NCI-H774 (cell line): Measurements from ENCODE around the gene CHST11.

Experiments
- DNase-seq: peaks from one replicate; lab custom pipeline; 2025; lab: John Stamatoyannopoulos, UW

CHST11 gene

DNA sequence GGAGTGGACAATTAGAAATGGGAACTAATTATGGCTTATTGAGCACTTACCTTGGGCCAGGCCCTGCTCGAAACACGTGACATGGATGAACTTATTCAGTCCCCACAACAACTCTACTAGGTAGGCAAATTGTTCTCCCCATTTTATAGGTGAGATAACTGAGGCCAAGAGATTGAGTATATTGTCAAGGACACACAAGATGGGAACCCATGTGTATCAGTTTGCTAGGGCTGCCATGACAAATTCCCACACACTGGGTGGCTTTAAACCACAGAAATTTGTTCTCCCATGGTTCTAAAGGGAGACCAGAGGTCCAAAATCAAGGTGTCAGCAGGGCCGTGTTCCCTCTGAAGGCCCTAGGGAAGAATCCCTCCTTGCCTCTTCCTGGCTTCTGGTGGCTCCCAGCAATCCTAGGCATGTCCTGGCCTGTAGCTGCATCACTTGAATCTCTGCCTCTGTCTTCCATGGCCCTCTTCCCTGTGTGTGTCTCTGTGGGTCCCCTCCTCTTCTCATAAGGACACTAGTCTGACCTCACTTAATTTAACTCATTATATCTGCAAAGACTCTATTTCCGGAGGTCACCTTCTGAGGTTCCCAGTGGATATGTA, 128.8 kb downstream of the CHST11 start:
- DNase-seq = no peak

DNA sequence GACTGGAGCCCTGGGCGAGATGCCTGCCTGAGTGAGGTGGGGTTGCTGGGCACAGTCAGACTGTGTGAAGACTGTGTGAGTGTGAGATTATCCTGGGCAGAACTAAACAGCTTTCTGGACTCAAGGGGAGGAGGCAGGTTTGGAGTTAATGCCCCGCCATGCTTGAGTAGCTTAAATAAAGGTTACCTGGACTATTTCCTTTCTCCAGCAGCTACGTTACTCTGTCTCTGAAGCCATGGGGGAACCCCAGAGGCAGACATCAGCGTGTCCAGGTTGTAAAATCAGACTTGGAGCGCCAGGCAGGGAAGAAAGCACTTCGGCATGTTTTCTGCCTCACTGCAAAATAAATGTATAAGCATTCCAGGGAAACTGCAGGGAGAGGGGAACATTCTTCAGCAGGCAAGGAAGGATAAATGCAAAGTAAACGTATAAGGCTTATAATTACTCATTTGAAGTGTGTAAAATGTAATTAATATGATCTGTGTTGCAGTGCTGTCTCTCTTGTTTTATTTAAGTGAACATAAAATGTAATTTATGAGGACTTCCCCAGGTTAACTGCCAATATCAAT, 129.7 kb downstream of the CHST11 start:
- no peak for DNase-seq

DNA sequence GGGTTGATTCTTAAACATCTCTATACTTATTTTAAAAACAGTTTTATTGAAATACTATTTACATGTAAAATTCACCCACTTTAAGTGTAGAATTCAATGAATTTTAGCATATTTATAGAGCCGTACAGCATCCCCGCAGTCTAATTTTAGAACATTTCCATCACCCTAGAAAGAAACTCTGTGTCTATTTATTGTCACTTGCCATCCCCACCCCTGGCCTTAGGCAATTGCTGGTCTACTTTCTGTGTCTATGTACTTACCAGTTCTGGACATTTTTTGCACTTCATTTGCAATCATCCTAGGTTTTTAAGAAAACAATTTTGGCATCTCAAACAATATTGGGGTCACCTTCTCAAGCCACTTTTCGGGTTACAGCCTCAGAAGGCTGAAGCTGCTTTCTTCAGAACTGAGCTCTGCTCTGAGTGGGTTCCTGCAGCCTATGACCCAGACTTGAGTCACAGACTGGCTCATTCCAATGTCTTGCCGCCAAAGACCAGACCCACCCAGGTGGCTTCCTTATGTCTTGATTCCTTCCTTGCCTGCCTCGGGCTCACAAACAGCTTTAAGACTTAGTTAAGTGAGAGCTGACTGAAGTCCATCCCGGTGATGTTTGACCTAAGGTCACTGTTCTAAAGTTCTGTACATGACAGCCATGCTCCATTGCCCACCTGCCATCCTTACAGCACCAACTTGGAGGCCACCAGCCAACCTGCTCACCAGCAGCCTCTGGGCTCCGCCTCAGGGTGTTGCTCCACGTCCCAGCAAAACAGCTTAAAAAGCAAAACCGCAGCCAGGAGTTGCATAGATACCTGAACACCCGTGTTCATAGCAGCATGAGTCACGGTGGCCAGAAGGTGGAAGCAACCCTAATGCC, 131.5 kb downstream of the CHST11 start:
- DNase-seq = no peak

DNA sequence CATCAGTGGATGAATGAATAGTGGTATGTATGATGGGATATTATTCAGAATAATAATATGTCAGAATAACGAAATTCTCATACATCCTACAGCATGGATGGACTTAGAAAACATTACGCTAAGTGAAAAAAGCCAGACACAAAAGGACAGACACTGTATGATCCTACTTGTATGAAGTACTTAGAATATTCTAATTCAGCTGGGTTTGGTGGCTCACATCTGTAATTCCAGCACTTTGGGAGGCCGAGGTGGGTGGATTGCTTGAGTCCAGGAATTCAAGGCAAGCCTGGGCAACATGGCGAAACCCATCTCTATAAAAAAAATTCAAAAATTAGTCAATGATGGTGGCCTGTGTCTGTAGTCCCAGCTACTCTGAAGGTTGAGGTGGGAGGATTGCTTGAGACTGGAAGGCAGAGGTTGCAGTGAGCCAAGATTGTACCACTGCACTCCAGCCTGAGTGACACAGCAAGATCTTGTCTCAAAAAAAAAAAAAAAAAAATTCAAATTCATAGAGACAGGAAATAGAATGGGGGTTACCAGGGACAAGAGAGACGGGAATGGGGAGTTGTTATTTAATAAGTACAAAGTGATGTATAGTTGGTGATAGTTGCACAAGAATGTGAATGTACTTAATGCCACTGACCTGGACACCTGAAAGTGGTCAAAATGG, 132.3 kb downstream of the CHST11 start:
- DNase-seq = no peak

DNA sequence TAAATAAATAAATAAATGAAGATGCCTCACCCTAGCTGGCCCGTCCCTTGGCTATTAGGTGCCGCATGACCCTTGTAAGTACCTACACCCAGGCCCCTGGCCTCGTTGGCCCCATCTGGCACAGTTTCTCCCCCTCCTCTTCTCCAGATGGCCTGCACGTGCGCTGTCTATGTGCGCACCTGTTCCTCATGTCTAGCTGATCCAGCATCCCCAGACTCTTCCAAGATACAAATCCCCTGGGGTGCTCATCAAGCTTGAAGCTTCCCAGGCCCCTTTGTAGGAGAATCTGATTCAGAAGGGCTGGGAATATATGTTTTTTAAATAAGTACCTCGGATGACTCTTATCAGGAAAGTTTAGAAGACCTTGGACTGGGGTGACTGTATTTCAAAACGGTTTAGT, 133.3 kb downstream of the CHST11 start:
- DNase-seq = no peak

DNA sequence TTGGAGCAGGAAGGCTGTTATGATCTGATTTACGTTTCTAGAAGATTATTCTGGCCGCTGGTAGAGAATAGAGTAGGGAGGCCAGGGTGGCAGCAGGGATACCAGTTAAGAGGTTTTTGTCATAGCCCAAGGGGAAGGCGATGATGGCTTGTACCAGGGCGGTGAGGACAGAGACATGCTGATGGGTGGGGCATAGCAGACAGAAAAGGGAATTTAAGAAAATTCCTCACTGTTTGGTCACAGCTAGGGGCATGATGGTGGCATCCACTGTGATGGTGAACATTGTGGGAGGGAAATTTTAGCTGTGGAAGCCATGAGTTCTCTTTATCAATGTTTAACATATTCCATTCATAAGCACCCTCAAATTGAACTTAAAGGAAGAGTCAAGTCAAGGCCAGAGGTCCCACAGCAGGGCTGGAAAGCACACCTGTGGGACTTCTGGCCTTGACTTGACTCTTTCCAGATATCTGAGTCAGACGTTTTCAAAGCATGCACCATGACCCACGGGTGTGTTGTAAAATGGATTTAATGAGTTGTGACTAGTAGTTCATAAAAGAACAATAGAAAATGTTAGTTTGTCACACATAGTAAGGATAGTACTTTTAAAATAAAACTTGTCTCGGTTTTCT, 134.6 kb downstream of the CHST11 start:
- DNase-seq = no peak

DNA sequence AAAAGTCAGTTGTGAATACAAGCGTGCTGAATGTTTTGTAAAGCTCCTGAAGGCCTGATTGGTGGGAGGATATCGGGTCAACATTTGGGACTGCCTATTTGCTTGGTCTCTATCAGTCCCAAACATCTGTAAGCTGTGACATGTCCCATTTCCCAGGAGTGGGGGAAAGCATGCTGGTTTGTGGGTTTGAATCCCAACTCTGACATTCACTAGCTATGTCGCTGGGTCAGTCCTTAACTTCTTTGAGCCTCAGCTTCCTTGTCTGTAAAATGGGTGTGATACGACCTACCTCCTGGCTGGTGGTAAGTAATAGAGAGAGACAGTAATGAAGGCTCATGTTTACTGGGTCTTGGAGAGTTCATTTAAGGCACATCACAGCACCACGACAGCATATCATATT, 136.7 kb downstream of the CHST11 start:
- no peak for DNase-seq

DNA sequence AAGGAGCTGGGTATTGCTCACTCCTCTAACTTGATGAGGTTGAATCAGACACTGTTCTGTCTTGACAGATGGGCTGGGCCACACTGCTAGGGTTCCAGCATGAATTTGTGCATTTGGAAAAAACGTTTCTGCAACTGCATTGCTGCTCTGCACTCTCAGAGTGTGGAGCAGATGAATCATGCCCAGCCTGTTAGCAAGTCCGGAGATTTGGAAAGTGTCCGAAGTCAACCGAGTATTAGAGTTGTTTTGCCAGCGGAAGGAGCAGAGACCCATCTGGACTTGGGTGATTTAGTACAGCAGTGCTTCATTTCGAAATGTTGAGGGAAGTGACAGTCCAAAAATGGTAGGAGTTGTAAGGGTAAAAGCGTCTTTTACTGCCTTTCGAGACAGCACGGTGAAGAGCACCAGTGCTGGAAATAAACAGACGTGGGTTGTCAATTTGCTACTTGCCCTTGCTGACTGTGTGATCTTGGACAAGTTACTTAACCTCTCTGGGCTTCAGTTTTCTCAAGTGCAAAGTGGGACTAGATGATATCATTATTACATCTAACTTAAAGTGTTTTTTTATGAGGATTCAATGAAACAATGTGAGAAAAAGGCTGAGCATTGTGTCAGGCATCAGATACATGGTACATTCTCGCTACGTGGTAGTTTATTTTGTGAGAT, 139.5 kb downstream of the CHST11 start:
- no peak for DNase-seq

DNA sequence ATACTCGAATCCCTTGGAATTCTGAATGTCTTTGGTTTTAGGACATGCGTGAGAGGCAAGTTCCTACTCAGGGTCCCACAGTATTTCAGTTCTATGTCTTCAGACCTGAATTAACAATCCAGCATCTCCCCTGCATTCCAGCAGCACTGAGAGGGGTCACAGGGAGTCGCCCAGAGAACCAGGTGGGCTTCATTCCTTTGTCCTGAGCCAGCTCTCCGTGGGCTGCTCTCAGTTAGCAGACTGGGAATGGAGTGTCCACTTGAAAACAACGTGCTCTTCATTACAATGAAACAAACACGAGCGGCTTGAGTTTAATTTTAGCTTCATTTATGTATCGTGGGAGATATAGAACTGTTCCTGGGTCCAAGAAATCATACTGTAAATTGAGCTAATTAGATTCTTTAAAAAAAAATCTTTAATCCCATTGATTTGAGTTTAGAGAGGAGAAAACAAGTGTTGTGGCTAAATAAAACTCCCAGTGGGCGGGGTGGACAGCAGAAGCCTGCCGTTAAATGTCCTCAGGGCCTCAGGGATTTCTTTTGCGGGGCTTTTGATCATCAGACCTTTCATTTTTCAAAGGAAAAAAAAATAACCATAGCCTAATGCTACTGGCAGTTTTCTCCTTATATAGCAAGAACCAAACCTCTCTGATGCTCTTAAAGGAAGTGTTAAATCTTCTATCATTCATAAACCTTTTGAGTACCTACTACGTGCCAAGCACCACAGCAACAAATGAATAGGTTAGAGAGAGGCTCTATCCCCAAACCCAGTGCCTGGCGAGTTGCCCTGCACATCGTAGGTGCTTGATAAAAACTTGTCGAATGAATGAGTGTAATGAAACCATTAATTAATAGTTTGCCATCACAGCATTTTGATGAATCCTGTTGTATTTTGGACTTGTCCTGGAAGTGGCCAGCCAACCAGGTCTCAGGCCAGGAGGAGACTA, 140.4 kb downstream of the CHST11 start:
- no peak for DNase-seq

DNA sequence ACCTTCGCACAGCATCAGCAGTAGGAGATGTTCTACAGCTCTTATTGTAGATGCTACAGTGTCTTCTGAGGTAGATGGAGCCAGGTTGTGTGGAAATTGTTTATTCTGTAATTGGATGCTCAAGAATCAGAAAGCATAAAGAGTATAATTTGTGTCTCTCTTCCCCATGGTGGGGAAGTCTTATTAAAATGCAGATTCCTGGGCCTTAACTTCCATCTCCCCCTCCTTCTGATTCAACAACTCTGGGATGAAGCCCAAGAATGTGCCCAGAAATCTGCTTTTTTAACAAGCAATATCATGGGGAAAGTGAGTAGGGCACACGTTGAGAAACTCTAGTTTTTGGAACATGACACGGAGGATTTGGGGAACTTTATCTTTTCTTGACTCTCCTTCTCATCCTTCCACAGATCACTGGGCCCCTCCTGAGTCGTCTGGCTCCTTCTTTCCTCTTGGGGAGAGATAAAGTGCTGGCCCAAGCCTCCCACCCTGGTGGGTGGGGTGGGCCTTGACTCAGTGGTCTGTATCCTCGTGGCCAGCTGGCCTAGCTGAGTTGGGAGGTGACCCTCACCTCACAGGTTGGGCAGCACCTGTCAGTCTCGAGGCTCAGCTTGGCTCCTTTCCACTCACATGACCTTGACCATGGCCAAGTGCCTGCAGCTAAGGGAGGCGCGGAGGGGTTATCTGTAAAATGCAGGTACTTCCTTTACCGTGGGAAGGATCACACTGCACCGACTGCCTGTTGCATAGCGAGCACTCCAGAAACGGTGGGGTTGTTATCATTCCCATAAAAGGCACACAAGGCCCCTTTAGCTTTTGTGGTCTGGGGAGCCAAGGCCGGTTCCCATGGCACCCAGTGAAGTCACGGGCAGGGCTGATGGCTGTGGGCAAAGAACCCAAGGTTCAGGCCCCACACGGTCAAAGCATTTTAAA, 141.9 kb downstream of the CHST11 start:
- DNase-seq = no peak

DNA sequence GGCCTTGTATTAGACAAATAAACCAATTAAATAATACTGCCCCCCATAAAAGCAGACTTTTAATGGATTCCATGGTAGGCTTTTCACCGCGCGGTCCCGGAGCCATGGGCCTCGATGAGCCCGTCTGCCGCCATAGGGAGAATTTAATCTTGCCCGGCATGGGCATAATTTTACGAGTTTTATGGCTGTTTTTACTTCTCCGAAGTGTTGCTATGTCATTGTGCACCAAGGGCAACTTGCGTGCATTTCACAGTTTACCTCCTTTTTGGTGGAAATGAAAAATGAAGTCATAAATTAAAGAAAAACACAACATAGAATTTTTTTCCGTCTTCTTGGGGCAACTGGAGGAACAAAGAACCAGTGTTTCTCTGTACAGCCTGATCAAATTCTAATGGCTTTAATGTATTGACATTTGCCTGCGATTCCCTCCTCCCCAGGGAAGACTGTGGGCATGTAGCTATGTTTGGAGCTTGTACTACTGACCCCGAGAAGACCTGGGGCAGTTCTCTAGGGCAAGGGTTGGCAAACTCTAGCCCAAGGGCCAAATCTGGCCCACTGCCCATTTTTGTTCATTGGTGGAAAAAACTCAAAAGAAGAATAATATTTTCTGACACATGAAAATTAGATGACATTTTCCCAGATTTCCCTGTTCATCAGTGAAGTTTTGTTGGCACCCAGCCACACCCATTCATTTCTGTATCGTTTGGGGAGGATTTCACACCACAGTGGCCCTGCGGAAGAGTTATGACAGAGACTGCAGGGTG, 142.7 kb downstream of the CHST11 start:
- no peak for DNase-seq

DNA sequence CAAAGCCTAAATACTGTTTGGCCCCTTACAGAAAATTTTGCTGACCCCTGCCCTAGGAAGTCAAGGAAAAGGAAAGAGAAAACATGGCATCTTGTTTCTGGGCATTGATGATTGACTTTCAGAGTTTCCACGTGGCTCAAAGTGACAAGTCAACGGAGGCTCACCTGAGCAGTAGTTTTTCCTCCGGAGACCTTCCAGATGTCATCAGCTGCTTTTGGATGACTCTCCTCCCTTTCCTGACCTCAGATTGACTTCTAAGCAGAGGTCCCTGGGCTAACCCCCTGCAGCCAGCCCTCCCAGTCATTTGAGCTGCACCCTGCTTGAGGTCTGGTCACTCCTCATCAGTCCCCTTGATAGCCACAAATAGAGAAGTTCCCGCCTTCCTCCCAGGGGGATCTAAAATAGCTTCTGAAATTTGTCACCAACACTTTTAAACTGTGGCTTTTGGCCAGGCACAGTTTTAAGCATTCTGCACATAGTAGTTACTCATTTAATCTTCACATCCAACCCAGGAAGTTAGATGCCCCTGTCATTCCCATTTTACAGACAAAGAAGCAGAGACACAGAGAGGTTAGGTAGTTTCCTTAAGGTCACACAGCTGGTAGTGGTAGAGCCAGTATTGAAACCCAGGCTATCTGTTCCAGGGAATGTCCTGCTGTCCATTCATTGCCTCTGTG, 143.4 kb downstream of the CHST11 start:
- no peak for DNase-seq

DNA sequence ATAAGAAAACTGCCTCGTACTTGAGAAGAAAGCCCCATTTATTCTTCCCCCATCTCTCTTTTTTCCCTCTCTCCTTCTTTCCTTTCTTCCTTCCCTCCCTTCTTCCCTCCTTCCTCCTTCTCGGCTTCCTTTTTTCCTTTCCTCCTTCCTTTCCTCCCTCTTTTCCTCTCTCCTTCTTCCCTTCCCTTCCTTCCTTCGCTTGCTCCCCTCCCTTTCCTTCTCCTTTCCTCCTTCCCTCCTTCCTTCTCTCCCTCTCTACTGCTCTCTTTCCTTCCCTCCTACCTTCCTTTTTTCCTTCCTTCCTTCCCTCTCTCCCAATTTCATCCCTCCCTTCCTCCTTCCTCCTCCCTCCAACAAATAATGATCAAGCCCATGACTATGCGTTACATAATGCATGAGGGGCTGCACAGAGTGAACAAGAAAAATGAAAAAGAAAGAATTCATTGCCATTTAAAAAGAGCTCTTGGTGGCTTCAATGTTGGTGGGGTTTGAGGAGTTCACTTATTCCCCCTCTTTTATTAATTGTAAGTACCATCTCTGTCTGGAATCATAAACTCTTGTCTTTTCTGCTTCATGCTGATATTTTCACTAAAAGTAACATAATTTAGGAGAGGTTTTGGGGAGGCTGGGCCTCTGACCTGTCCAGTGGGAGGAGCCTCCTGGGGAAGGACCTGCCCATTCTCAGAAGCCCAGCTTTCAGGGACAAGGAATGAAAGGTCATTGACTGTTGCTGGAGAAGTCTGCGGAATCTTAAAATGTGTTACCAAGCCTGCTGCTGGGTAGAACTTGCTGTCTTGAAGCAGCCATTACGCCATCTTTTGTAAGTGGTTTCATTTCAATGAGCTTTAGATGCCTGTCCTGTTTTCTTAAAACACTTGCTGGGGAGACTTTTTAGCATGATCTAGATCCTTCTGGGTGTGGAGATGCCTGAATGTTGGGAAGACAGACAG, 144.3 kb downstream of the CHST11 start:
- no peak for DNase-seq

DNA sequence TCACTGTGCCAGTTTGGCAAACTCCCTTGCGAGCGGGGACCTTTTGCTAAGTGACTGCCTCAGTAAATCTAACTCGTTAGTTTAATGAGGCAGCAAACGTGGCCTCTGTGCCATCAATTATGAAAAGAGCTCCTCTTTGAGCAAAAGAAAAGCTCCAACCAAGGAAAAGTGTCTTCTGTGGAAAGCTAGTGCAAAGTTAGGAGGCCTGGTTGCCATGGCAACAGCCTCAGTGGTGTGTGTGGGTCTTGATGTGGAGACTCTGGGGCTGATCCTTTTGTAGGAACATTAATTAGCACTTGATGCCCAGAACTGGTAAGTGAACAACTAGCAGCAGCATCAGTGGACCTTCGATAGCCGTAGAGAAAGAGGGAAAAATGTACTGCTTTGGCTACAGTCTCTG, 145.7 kb downstream of the CHST11 start:
- DNase-seq = no peak

DNA sequence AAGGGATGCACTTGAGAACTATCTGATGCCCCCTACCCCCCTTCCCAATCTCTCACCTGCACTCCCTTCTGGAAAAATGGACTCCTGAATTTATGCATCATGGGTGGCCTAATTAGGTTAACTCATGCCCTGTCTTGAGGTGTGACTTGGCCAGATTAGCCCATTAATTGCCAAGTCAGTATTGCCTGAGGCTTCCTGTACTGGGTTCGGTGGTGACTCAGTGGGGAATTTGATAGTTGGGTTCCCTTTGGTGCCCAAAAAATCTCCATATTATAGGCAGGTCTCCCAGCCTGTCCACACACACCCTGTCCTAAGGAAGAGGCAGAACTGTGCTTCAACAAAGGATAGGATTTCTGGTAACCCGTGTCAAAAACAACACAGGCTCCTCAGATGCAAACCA, 146.1 kb downstream of the CHST11 start:
- no peak for DNase-seq

DNA sequence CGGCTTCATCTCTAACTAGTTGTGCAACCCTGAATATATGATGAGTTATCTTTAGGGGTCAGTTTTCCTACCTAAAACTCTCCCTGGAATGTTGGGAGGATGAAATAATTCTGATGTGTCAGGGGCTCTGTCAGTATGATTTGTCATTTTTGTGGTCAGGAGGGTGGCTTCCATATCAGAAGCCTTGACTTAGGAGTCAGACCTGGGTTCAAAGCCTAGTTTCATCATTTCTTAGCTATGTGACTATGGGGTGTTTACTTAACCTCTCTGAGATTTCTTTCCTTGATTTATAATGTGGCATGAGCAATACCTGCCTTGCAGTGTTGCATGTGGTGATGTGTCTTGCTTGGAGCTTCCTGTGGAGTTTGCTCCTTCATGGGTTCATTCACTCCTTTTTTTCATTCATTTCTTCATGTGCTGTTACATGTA, 146.8 kb downstream of the CHST11 start:
- DNase-seq = no peak
